ENCODE measurements around the gene POM121C.

GRCh38 chr7:75531359-75531821 lies 45.3 kb upstream of the POM121C start:
- no peak for TF ChIP-seq CTCF (IDR thresholded peaks at IDR 0.05)
- no peak for TF ChIP-seq POLR2A (IDR thresholded peaks at IDR 0.05)
